Activated T-helper 17 cell treated with anti-CD3 and anti-CD28 coated beads, Interleukin-2, amount 50 U/mL, for 72 hours (primary cell): ENCODE data around the gene GARIN5A. TPM values are rescaled to one million over a fixed set of nuclear protein-coding genes. Genes with fewer than 3 reads are reported as not detected.

Experiments
- ATAC-seq: fragments of 150-1000 bp; cut with Tn5 transposase; replicated peaks from 2 replicates; pipeline ENCODE4 v1.10.0; 2021; ENCODE audit warnings: mild to moderate bottlenecking, moderate library complexity
- H3K27ac Mint-ChIP-seq: one replicate; pipeline ENCODE4 v1.8.0; 2022; ENCODE audit warnings: mixed read lengths
- H3K27me3 Mint-ChIP-seq: one replicate; pipeline ENCODE4 v1.8.0; 2022; ENCODE audit warnings: mixed read lengths
- H3K36me3 Mint-ChIP-seq: one replicate; pipeline ENCODE4 v1.8.0; 2022; ENCODE audit warnings: low read depth, mild to moderate bottlenecking, mixed read lengths
- H3K4me1 Mint-ChIP-seq: one replicate; pipeline ENCODE4 v1.8.0; 2022; ENCODE audit warnings: mixed read lengths
- H3K4me3 Mint-ChIP-seq: one replicate; pipeline ENCODE4 v1.8.0; 2022; ENCODE audit warnings: mild to moderate bottlenecking, mixed read lengths
- H3K9me3 Mint-ChIP-seq: one replicate; pipeline ENCODE4 v1.8.0; 2022; ENCODE audit warnings: mixed read lengths
- total RNA-seq, 2 donors: library from RNA; stranded (reverse); gene quantifications; one replicate each; pipeline ENCODE4 v1.2.3, GENCODE V29; 2022

Gene GARIN5A
- total RNA-seq, 2 donors from 2014 or later: 0.39 to 1.2 TPM

GRCh38 chr19:50512112-50512998 lies 35.7 kb upstream of the GARIN5A start:
- ATAC-seq: no peak
- peaks cover 21% of the 10 kb centered on the region for H3K4me1 Mint-ChIP-seq
- peaks cover 26% of the 10 kb centered on the region for H3K36me3 Mint-ChIP-seq
- H3K27ac Mint-ChIP-seq: peak overlapping the region; percentile 96
- H3K4me3 Mint-ChIP-seq: peak overlapping the region; percentile 86
- H3K9me3 Mint-ChIP-seq: no peaks in the 10 kb centered on the region
- H3K27me3 Mint-ChIP-seq: no peaks in the 10 kb centered on the region

- Mint-ChIP-seq H3K36me3 (peaks cover 26% of the 10 kb centered on the region), H3K4me1 (peaks cover 28% of the 10 kb centered on the region), H3K27me3 (no peaks in the 10 kb centered on the region), H3K27ac (peak within 1 kb of the TSS; percentile 96), H3K4me3 (peak within 1 kb of the TSS; percentile 86), H3K9me3 (no peaks in the 10 kb centered on the region)
- peak; percentile 93 for ATAC-seq
These were observed 34.6 kb upstream of the GARIN5A start, which contains the start of gene JOSD2 for GRCh38 chr19:50511069-50511822. Gene JOSD2, minus strand, starts transcription at chr19:50511191. Its CDS starts 760 bp downstream, at chr19:50510431.

DNA sequence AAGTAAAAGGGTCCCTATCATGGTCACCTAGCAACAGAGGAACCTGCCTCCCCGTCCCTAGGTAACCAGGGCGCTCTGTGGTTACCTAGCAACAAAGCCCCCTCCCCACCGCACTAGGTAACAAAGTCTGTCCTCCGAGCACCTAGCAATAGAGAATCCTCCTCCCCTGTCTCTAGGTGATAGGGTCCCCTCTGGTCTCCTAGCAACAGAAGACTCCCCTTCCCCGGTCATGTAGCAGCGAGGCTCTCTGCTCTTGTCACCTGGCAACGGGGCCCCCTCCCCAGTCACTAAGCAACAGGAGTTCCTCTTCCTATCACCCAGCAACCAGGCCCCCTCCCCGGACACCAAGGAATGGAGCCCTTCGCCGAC lies 34.0 kb upstream of the GARIN5A start:
- H3K36me3 Mint-ChIP-seq: peaks cover 26% of the 10 kb centered on the region
- no peaks in the 10 kb centered on the region for H3K9me3 Mint-ChIP-seq
- H3K27ac Mint-ChIP-seq: peak overlapping the region; percentile 96
- H3K4me3 Mint-ChIP-seq: peak overlapping the region; percentile 86
- ATAC-seq: no peak
- no peaks in the 10 kb centered on the region for H3K27me3 Mint-ChIP-seq
- H3K4me1 Mint-ChIP-seq: peaks cover 28% of the 10 kb centered on the region

DNA sequence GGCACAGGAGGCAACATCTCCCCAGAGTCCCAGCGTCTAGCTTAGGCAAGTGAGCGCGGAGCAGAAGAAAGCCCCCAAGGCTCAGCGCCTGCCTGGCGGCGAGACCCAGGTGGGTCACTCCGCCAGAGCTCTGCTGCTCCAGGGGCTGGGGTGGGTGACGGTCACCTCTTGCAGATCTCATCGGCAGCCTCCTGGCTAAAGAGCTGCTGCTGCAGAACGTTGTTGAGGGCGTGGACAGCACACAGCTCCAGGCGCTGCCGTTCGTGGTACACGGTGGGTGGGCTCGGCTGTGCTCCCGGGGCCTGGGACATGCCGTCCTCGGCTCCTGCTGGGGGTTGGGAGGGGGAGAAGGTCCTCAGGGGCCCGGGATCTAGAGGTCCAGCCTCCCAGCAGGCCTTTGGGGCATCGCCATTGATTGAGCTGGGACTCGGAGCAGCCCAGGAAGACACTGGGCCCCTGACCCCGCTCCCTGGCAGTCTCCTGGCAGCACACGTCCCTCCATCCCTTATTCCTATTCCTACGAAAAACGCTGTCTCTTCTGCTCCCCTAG lies 33.5 kb upstream of the GARIN5A start:
- Mint-ChIP-seq H3K9me3 (no peaks in the 10 kb centered on the region), H3K4me3 (peak overlapping the region; percentile 86), H3K27me3 (no peaks in the 10 kb centered on the region), H3K36me3 (peaks cover 26% of the 10 kb centered on the region), H3K4me1 (peaks cover 28% of the 10 kb centered on the region), H3K27ac (peak overlapping the region; percentile 96)
- ATAC-seq: no peak

GRCh38 chr19:50509366-50509765 lies 32.7 kb upstream of the GARIN5A start:
- peaks cover 26% of the 10 kb centered on the region for H3K36me3 Mint-ChIP-seq
- peak overlapping the region; percentile 55 for H3K27ac Mint-ChIP-seq
- H3K9me3 Mint-ChIP-seq: no peaks in the 10 kb centered on the region
- no peaks in the 10 kb centered on the region for H3K27me3 Mint-ChIP-seq
- no peak for ATAC-seq
- peaks cover 28% of the 10 kb centered on the region for H3K4me1 Mint-ChIP-seq
- peak overlapping the region; percentile 86 for H3K4me3 Mint-ChIP-seq

DNA sequence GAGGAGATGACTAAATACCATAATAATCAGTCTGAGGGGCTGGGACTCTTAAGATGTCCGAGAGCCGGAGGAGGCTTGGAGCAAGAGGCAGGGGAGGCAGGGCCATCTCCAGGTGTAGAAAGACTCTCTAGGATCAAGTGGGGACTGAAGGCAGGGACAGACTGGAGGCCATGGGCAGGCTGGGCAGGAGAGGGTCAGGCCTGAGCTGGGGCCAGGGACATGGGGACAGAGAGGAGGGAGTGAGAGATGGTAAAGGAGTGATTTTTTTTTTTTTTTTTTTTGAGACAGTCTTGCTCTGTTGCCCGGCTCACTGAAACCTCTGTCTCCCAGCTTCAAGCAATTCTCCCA lies 32.2 kb upstream of the GARIN5A start:
- Mint-ChIP-seq H3K9me3 (no peaks in the 10 kb centered on the region), H3K36me3 (peaks cover 26% of the 10 kb centered on the region), H3K27me3 (no peaks in the 10 kb centered on the region), H3K4me3 (peak overlapping the region; percentile 86), H3K4me1 (peaks cover 28% of the 10 kb centered on the region), H3K27ac (peak overlapping the region; percentile 55)
- ATAC-seq: no peak

DNA sequence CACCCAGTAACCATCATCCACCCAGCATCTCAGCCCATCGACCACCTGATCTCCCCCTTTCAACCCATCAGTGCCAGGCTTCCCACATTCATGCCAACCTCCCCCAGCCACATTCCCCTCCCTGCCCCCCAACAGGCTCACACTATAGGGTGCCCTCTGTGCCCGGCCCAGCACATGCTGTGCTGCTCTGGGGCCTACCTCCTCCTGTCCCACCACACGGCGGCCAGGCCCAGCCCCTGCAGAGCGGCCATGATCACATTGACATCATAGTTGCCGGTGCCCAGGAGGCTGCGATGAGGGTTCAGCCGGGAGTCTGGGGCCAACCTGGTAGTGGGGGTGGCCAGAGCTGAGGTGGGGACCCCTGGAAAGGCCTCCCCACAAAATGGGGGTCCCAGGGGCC lies 30.7 kb upstream of the GARIN5A start:
- Mint-ChIP-seq H3K36me3 (peaks cover 26% of the 10 kb centered on the region), H3K4me3 (no peak overlapping the region), H3K27ac (peak overlapping the region; percentile 55), H3K9me3 (no peaks in the 10 kb centered on the region), H3K4me1 (peaks cover 28% of the 10 kb centered on the region), H3K27me3 (no peaks in the 10 kb centered on the region)
- no peak for ATAC-seq

- Mint-ChIP-seq H3K4me3 (no peak overlapping the region), H3K27ac (no peak overlapping the region)
These were observed 30.1 kb upstream of the GARIN5A start for GRCh38 chr19:50506700-50507099.

DNA sequence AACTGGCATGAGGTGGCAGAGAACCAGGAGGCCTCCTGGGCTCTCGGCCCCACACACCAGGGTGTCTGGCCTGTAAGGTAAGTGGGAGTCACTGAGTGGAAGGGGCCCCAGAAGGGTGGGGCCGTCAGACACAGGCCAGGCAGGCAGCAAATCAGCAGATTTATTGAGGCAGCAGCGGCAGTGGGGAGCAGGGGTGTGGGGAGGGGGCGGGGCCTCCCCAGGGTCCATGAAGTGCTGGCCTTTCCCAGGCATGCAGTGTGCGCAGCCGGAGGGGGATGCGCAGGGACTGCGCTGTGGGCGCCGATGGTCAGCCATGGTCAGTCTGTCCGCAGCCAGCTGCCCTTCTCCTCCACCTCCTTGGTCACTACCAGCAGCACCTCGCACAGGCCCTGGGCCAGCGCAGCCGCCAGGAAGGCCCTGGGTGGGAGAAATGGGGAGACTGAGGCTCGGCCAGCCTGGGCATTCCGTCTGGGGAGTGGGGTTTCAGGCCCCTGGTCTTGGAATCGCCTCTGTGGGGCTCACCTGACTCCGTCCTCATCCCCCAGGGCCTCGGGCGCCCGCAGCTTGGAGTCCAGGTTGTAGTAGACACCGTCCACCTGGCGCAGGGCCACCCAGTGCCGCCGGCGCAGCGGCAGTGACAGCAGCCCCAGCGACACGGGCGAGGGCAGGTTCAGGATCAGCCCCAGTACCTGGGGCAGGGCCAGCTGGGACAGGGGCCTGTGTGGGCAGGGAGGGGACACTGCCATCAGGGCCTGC lies 29.4 kb upstream of the GARIN5A start:
- H3K9me3 Mint-ChIP-seq: no peaks in the 10 kb centered on the region
- H3K36me3 Mint-ChIP-seq: peaks cover 19% of the 10 kb centered on the region
- H3K27me3 Mint-ChIP-seq: no peaks in the 10 kb centered on the region
- H3K4me1 Mint-ChIP-seq: peaks cover 22% of the 10 kb centered on the region
- no peak overlapping the region for H3K27ac Mint-ChIP-seq
- no peak for ATAC-seq
- H3K4me3 Mint-ChIP-seq: no peak overlapping the region

More at GRCh38 chr19:50506700-50507099, 30.1 kb upstream of the GARIN5A start:
- no peaks in the 10 kb centered on the region for H3K9me3 Mint-ChIP-seq
- H3K27me3 Mint-ChIP-seq: no peaks in the 10 kb centered on the region
- H3K36me3 Mint-ChIP-seq: peaks cover 26% of the 10 kb centered on the region
- peaks cover 28% of the 10 kb centered on the region for H3K4me1 Mint-ChIP-seq
- ATAC-seq: no peak

GRCh38 chr19:50501568-50502475 lies 25.2 kb upstream of the GARIN5A start:
- peaks cover 1% of the 10 kb centered on the region for H3K4me1 Mint-ChIP-seq
- H3K4me3 Mint-ChIP-seq: no peak overlapping the region
- no peaks in the 10 kb centered on the region for H3K27me3 Mint-ChIP-seq
- no peaks in the 10 kb centered on the region for H3K9me3 Mint-ChIP-seq
- H3K27ac Mint-ChIP-seq: no peak overlapping the region
- H3K36me3 Mint-ChIP-seq: no peaks in the 10 kb centered on the region
- no peak for ATAC-seq

DNA sequence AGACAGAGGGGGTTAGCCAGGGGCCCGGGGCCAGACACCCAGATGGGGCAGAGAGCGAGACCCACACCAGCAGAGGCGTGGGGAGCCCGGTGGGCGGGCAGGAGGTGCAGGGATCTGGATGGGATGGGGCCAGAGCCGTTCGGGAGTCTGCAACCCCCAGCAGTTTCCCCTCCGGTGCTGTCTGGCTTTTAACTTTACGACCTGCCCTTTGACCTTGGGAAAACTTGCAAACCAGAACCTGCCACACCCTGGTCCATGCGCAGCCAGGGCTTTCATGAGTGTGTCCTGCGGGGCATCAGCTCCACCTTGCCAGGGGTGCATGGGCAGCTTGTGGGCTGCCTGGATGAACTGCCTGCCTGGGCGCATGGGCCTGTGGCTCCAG lies 24.5 kb upstream of the GARIN5A start:
- no peaks in the 10 kb centered on the region for H3K4me1 Mint-ChIP-seq
- H3K9me3 Mint-ChIP-seq: no peaks in the 10 kb centered on the region
- no peaks in the 10 kb centered on the region for H3K27me3 Mint-ChIP-seq
- ATAC-seq: no peak
- H3K4me3 Mint-ChIP-seq: no peak overlapping the region
- no peak overlapping the region for H3K27ac Mint-ChIP-seq
- no peaks in the 10 kb centered on the region for H3K36me3 Mint-ChIP-seq

GRCh38 chr19:50500753-50501151 lies 24.1 kb upstream of the GARIN5A start:
- Mint-ChIP-seq H3K4me3 (no peak overlapping the region), H3K9me3 (no peaks in the 10 kb centered on the region), H3K27me3 (no peaks in the 10 kb centered on the region), H3K27ac (no peak overlapping the region), H3K4me1 (no peaks in the 10 kb centered on the region), H3K36me3 (no peaks in the 10 kb centered on the region)
- no peak for ATAC-seq

GRCh38 chr19:50500060-50500752 lies 23.6 kb upstream of the GARIN5A start:
- ATAC-seq: peak; percentile 55
- no peak overlapping the region for H3K4me3 Mint-ChIP-seq
- H3K27me3 Mint-ChIP-seq: no peaks in the 10 kb centered on the region
- no peaks in the 10 kb centered on the region for H3K9me3 Mint-ChIP-seq
- H3K27ac Mint-ChIP-seq: no peak overlapping the region
- H3K4me1 Mint-ChIP-seq: no peaks in the 10 kb centered on the region
- no peaks in the 10 kb centered on the region for H3K36me3 Mint-ChIP-seq
